SKM-1 (cell line): ENCODE results near the gene MXD4.
"Not testable (repeated sequence)": the region's sequence is repeated elsewhere in the genome, so short reads cannot be mapped to it uniquely, and the experiment has no call there.

Source experiments
- DNase-seq: peaks from one replicate; lab custom pipeline; 2025; ENCODE audit not compliant: unreplicated experiment; lab: John Stamatoyannopoulos, UW

MXD4 gene

GRCh38 chr4:2275546-2276251, 13.8 kb upstream of the MXD4 start:
- DNase-seq, result no peak

- DNase-seq, result not testable (repeated sequence)
Observed at GRCh38 chr4:2275044-2275397, 13.1 kb upstream of the MXD4 start.

GRCh38 chr4:2274320-2275043, 12.6 kb upstream of the MXD4 start:
- DNase-seq, result no peak

GRCh38 chr4:2273657-2274319, 11.9 kb upstream of the MXD4 start:
- no peak for DNase-seq

GRCh38 chr4:2273221-2273620, 11.3 kb upstream of the MXD4 start:
- DNase-seq, result no peak

GRCh38 chr4:2272828-2273120, 10.9 kb upstream of the MXD4 start:
- no peak for DNase-seq

GRCh38 chr4:2272026-2272827, 10.3 kb upstream of the MXD4 start:
- DNase-seq, result no peak

- no peak for DNase-seq
Observed at GRCh38 chr4:2271279-2272025, 9.5 kb upstream of the MXD4 start.

GRCh38 chr4:2270341-2271165, 8.6 kb upstream of the MXD4 start:
- no peak for DNase-seq

- DNase-seq, result no peak
Observed at GRCh38 chr4:2269618-2270163, 7.8 kb upstream of the MXD4 start.

- DNase-seq, result no peak
Observed at GRCh38 chr4:2269206-2269531, 7.3 kb upstream of the MXD4 start.

- no peak for DNase-seq
Observed at GRCh38 chr4:2268357-2269205, 6.7 kb upstream of the MXD4 start.

GRCh38 chr4:2267841-2268240, 5.9 kb upstream of the MXD4 start:
- no peak for DNase-seq

- DNase-seq, result no peak
Observed at GRCh38 chr4:2267320-2267811, 5.5 kb upstream of the MXD4 start.

- DNase-seq, result no peak
Observed at GRCh38 chr4:2266821-2267220, 4.9 kb upstream of the MXD4 start.

GRCh38 chr4:2266181-2266580, 4.3 kb upstream of the MXD4 start:
- no peak for DNase-seq

GRCh38 chr4:2265113-2266110, 3.5 kb upstream of the MXD4 start:
- DNase-seq, result no peak
